HG03521 (cell line): ENCODE measurements around the gene RAMAC.
"Not testable (repeated sequence)": the region's sequence is repeated elsewhere in the genome, so short reads cannot be mapped to it uniquely, and the experiment has no call there.

Experiments
- ATAC-seq: cut with Tn5 transposase; IDR thresholded peaks from one replicate; pipeline ENCODE4 v1.9.1; 2021; ENCODE audit warnings: mild to moderate bottlenecking, moderate library complexity; ENCODE audit not compliant: unreplicated experiment

Gene RAMAC

DNA sequence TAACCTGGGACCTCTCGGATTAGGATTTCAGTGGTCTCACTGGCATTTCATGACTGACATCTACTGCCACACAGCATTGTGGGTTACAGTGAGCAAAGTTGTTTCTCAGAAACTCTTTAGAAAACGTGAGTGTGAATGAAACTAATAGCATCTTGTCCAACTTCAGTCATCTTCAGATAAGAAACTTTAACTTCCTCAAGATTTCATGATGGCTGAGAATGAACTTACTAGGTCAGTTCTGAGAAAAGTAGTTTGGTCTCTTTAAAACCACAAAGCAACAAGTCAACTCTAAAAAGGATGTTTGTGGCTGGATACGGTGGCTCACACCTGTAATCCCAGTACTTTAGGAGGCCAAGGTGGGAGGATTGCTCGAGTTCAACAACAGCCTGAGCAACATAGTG, 19.3 kb upstream of the RAMAC start:
- peak; percentile 74 for ATAC-seq

DNA sequence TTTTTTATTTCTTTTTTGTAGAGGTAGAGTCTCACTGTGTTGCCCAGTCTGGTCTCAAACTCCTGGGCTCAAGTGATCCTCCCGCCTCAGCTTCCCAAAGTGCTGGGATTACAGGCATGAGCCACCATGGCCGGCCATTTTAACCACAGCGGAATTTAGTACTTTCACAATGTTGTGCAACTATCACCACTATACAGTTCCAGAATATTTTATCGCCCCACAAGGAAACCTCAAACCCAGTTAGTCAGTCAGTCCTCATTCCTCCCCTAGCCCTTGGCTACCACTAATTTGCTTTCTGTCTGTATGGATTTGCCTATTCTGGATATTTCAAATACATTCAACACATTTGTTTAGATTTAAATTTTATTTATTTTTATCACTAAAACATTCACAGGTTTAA, 17.9 kb upstream of the RAMAC start:
- ATAC-seq: no peak

DNA sequence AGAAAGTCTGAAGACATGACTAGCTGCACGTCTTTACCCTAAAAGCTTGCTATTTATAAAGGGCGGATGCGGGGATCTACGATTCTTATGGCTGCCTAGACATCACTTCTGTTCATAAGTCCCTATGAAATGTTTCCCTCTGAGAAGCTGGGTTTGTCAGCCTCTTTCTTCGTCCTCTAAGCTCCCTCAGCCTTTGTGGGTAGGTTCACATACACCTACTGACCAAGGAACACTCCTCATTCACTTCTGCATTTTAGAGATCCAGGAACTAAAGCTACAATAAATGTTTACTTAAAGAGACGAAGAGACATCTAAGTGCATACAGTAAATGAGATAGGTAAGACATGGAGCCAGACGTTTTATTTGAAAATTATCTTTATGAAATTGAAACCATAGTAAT, 16.7 kb upstream of the RAMAC start:
- no peak for ATAC-seq

DNA sequence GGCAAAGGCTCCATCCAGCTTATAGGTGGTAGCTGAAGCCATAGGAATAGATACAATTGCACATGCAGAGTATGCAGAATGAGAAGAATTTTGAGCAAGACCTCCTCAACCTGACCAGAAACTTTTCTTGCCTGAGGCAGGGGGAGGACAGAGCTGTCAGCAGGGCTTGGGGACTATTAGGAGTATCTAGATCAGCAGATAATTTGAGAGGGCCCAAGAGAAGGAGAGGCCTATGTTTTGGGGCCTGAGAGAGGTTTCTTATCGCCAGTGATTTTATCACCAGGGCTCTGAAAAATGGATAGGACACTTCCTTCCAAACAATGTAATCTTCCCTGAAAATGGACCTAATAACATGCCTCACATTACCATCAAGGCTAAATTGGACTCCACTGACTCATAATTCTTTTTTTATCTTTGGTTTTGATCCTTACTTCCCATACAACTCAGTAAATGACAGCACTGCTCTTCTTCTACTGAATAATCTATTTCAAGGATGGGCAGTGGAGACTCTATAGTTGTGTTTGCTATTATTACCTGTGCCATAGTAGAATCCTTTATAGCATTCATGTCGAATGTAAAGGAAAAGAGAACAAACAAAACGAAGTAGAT, 15.8 kb upstream of the RAMAC start:
- ATAC-seq: no peak

DNA sequence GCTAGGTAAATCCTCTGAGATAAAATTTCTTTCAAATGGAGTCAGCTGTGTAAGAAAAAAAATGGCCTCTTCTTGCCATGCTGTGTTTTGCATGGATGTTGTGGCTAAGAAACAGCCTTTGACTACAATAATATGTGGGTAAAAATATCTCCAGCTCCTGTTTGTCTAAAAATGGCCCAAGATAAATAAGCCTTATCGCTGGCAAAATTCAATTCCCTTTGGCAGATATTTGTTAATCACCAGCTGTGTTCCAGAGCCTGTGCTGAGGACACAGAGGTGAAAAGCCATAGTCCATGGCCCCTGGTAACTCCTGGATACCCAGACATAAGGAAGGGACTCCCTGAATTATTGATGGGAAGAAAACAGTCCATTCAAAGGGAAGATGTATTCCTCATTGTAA, 15.3 kb upstream of the RAMAC start:
- no peak for ATAC-seq

DNA sequence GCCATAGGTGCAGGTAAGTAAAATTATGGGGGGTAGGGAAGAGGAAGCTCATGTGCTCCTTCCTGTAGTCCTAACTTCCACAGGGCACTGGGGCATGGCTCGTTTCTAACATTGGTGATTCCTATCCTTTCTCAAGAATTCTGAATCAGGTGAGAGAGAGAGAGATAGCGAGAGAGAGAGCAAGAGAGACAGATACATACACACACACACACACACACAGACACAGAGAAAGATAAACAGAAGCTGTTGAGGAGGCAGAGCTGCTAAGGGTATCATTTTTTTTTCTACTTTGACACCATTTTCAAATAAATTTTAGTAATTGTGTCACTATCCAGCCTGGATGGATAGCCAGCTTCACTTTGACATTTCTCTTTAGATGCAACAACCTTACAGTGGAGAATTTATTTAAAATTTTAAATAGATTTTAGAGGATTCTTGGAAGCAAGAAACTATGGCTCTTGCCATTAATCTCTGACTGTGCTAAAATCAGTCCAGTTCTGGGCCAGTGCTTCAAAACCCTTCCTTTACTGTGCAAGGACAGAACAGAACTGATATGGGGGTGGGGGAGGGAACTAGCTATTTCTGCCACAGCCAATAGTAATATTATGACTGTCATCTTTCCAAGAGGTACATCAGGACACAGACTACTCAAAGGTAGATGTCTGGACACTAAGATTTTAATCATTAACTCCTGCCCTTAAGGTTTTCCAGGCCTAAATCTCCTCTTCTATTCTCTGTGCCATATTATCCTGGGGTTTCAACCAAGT, 14.6 kb upstream of the RAMAC start:
- no peak for ATAC-seq

DNA sequence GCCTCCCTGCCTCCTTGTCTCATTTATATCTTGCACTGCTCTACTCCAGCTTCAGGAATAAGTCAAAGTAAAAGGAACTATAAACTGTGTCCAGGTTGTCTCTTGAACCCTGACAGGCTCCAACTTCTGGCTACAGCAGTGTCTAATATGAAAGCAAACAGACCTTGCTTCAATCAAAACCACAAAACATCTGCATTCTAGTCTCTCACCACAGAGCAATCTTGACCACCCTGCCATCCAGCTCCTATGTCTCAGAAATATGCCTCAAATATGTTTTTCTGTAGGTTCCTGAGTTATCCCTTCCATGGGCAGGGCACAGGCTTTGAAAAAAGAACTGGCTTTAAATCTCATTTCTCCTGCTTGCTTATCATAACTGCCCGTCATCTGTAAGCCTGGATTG, 13.0 kb upstream of the RAMAC start:
- ATAC-seq: no peak

DNA sequence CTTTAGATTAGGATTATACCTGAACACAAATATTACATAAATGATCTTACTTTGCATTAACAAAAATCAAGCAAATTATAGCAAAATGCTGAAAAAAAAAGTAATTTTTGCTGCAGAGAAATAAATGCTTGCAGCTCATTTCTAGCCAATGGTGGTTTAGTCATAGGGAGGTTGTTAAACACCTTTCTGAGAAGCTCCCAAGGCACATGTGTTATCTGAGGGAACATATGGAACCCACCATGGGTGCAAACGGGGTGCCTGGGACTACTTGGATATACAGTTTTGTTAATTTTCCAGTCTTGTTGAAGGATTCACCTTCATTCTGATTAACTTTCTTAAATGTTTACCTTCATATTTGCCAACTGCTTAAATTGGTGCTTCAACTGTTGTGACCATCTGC, 8.9 kb upstream of the RAMAC start:
- no peak for ATAC-seq

DNA sequence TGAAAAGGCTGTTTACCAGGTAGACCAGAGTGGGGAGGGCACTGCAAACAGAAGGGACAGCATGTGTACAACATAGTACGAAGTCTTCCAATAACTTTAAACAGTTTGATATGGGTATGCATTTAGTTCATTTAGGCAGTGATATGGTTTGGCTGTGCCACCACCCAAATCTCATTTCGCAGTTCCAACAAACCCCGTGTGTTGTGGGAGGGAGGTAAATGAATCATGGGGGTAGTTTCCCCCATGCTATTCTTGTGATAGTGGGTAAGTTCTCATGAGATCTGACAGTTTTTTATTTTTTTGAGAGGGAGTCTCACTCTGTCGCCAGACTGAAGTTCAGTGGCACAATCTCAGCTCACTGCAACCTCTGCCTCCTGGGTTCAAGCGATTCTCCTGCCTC, 7.6 kb upstream of the RAMAC start:
- ATAC-seq: no peak

DNA sequence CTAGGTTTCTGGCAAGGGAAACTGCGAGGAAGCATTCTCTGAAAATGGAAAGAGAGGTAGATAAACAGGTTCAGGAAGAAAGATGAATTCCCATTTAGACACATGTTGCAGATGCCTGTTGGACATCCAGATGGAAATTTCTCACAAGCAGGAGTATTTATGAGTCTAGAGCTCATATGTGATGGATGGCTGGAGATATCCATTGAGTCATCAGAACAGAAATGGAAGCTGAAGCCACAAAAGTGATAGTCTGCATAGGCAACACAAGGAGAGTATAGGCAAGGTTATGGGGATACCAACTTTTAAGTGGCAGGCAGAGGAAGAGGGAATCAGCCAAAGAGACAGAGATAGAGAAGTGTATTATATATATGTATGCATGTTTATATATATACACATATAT, 6.3 kb upstream of the RAMAC start:
- no peak for ATAC-seq

DNA sequence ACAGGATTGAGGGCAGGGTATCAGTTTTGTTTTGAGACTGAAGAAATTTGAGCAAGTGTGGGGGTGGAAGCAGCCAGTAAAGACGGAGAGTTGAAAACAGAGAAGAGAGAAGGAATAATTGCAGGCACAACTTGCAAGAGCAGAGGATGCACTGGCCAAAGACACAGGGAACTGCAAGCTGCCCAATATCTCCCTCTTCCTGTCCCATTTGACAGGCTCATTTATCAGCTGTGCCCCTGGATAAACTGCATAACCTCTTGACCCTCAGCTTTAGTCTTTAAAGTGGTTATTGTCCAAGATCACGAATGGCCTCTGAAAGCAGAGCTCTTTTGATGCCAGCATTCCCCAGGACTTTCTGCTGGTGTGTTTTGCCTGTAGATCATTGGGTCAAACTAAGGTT, 5.0 kb upstream of the RAMAC start:
- no peak for ATAC-seq

DNA sequence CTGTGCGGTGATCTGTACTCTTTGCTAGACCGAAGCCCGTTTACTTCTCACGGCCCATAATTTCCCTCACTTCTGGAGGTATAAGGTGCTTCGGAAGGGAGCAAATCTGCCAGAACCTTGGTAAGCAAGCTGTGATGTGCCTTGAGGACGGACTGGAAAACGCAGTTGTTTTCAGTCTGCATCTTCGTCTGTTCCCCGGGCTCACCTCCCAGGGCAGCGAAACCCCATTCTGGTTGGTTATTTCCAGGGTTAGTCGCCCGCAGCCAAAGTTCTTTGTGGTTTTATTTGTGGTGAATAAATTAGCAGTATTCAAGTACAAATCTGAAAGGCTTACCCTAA, 401 bp downstream of the RAMAC start:
- ATAC-seq: peak; percentile 25

DNA sequence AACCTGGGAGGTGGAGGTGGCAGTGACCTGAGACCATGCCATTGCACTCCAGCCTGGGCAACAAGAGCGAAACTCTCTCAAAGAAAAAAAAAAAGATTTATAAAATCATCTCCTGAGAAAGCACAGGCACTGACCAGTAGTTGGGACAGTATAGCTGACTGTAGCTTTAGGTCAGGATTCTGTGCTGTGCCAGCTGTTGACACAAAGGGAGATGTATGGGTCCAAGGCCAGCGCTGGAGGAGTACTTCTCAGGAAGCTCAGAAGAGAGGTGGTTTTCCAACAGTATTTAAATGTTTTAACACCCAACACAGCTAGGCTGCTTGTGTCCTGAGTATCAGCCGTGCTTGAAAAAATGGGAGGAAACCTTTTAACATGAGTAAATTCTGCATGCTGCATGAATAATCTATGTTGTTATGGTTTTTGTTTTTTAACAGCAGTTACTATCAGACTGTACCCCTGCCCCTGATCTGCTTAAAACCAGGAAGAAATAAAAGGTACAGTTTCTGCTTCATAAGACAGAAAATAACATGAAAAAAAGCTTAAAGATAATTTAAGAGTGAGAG, 6.5 kb downstream of the RAMAC start:
- no peak for ATAC-seq

DNA sequence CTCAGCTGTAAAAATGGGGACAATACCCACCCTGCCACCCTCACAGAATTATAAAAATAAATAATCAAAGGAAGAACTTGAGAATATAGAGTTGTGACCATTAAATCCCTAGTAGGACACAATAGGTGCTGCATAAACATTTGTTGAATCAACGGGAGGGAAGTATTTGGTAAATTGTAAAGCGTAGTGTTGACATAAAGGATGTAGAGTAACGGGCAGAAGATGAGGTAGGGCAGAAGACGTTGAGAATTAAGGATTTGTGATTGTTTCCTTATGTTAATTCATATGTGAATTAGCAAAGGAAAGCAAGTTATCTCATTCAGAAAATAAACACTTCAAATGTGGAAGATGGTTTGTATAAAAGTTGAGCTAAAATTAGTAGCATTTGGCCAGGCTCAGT, 7.1 kb downstream of the RAMAC start:
- ATAC-seq: no peak

DNA sequence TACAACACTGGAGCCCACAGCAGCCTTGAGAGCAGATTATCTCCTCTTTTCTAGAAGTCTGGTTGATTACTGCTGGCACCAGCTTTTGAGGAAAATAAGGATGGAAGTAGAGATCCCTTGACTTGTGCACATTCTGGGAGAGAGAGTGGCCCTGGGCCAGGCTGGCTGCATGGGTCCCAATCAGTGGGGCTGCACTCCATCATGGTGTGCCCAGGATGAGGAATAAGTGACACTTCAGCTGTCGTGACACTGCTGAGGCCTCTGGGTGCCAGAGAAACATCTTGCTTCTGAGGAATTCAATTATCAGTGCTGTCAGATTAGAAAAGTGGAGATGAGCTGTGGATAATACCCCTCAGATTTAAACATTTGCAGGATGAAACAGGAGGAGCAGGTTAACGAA, 9.1 kb downstream of the RAMAC start:
- ATAC-seq: no peak

DNA sequence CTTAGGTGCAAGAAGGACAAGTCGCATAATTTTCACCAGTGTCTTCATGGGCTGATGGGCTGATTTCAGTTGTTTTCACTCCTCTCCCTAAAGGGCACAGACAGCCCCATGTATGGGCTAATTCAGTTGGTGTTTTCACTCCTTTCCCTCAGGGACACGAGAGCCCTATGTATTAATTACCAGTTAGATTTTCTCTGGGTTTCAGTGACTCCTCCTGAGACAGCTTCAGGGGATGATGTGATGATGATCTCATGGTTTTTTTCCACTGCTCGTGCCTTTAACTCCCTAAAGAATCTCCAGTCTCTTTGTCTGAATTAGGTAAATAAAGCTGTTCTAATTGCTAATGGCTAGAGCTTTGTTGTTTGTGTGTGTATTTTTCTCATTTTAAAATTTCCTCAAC, 9.9 kb downstream of the RAMAC start:
- ATAC-seq: no peak

DNA sequence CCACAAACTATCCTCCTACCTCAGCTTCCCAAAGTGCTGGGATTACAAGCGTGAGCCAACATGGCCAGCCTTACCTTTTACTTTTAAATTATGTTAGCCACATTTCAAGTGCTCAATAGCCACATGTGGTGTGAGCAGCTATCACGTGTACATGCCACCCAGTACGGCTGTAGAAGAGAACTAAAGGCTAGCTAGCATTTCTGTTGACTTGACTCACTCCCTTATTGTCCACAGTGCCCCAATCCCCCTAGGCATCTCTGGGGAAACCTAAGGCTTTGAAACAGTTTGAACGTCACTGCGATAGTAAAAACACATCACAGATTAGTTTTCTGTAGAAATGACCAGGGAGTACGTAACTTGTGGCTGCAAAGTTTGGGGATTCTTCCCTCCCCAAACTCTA, 13.4 kb downstream of the RAMAC start:
- no peak for ATAC-seq

DNA sequence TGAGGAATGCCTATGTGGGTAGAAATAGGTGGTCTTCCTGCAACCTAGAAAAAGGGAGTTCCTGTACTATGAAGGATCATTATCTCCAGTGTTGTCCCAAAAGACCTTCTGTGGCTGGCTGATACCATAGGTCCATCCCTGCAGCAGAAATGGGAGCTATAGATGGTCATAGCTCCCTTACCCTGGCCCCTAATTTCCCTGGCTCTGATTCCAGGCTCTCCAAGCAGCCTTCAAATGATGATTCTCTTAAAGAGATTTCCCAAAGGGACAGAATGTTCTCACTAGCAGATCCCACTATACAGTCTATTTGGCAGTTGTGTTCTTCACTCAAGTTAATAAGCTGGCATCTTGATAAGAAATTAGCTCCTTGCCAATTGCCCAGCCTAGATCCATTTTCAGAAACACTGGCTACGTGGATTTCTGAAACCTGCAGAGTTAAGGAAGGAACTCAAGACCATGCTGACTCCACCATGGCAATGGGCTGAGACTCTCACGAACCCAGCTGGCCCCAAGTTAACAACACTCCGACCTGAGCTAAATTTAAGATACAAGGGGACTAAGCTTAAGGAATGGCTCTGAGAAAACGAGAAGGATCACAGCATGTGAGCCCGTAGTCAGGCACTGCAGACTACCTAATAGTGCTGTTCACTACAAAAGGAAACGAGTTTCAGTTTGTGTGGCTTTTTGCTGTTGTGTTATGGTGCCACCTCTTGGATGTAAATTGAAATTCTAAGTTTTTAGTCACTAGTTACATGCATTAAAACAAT, 14.1 kb downstream of the RAMAC start:
- peak; percentile 74 for ATAC-seq

DNA sequence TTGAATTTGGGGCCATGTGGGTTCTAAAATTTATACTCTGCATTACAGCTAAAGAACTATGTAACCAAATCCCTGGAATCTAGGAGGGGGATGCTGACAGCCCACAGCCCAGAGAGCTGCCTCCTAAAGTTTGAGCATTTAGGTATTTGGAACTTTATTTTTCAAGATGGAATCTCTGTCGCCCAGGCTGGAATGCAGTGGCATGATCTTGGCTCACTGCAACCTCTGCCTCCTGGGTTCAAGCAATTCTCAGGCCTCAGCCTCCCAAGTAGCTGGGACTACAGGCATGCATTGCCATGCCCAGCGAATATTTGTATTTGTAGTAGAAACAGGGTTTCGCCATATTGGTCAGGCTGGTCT, 14.6 kb downstream of the RAMAC start:
- not testable (repeated sequence) for ATAC-seq

DNA sequence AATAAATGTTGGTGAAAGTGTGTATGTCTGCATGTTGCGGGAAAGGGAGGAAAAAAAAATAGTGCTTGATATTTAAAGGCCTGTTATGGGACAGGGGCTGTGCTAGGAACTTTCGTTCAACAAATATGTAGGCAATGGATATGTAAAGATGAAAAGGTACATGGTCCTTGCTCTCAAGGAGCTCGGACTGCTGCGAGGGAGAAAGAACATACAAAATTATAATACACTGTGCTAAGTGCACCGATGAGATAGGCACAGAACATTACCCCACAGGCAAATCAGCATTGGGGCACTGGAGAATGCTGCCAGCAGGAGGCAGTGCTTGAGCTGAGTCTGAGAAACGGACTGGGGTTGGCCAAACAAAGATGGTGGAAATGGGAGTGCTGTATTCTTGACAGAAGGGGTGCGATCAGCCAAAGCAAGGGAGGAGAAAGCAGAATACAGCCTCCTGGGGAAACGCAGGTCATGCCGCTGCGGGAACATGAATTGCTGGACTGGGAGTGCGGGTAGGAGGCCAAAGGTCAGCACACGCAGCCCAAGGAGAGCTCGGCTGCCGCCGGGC, 24.8 kb downstream of the RAMAC start:
- ATAC-seq: peak; percentile 47

DNA sequence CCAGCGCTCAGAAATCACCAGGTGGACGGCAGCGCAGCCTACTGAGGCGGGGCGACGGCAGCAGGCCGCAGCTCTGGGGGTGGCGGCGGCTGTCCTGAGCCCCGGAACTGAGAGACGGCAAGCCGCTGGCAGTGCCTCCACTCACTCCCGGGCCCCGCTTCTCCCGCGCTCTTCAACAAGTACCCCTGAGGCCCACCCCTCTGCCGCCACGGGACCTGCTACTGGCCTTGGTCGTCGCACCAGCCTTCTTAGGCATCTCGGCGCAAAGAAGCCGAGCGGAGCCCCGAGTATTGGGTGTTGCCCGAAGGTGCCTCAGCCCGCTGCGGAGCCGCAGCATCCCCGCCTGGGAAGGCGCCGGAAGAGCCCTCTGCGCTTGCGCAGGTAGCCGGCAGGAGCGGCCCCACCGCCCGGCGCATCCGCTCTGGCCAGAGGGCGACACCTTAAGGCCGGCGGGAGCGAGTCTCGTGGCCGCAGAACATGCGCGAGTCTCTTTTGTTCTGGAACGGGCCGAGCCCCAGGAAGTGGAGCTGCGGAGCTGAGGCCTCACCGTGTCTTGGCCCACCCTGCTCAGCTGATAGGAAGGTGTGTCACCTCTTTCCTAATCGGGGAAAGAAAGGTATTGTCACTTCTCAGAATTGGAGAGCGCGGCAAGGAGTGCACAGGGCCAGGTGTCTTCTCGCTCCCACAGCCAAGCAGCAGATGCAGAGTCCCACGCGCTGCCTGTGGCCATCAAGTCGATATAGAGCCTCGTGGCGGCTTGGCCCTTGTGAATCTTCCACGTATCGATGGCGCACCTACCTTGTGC, 25.5 kb downstream of the RAMAC start, which contains the start of gene C15orf40:
TSS of gene C15orf40 (minus strand) at position 369 of the 805 bp plus-strand sequence. CDS start at position 337, 32 bp downstream.
- peak; percentile 88 for ATAC-seq
